ENCODE measurements around the gene MFSD12.

MFSD12 gene

DNA sequence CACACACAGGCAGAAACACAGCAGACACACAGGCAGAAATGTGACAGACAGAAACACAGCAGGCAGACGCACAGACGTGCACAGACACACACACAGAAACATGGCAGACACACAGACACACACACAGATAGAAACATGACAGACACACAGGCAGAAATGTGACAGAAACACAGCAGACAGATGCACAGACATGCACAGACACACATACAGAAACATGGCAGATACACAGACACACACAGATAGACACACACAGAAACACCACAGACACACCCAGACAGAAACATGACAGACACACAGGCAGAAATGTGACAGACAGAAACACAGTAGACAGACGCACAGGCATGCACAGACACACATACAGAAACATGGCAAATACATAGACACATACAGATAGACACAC is 48.0 kb upstream of the MFSD12 start:
- Histone ChIP-seq H3K4me2 (ENCODE audit: low read length) (no peak overlapping the region), H3K27ac (ENCODE audit: low read depth, low read length) (no peak overlapping the region), H4K91ac (ENCODE audit: low read depth, low read length) (no peak overlapping the region), H2AK5ac (ENCODE audit: low read length) (no peak overlapping the region), H3K18ac (ENCODE audit: low read length) (no peak overlapping the region), H3K4me3 (ENCODE audit: low read depth, low read length) (peak overlapping the region; percentile 42), H3K79me1 (ENCODE audit: low read length) (peaks cover 2% of the 10 kb centered on the region), H2BK120ac (ENCODE audit: insufficient read depth, low read length, poor library complexity) (no peak overlapping the region), H3K36me3 (ENCODE audit: control insufficient read depth in 1 of 2, insufficient read depth in 2 of 2, low read length in 2 of 2) (peaks cover 3 to 4% of the 10 kb centered on the region in 2 experiments), H4K8ac (ENCODE audit: low read depth, low read length) (no peak overlapping the region), H3K27me3 (ENCODE audit: insufficient read depth, low read length) (no peaks in the 10 kb centered on the region), H3K79me2 (ENCODE audit: control insufficient read depth, insufficient read depth, low read length, poor library complexity) (no peaks in the 10 kb centered on the region), H2AFZ (ENCODE audit: insufficient read depth, low read length, poor library complexity) (no peak overlapping the region), H3K23ac (ENCODE audit: low read length) (no peak overlapping the region), H3K9ac (ENCODE audit: low read length) (no peak overlapping the region), H3K4ac (ENCODE audit: low read depth, low read length) (no peak overlapping the region), H2BK12ac (ENCODE audit: low read length) (no peak overlapping the region), H3K14ac (ENCODE audit: low read length) (no peak overlapping the region), H4K12ac (ENCODE audit: low read depth, low read length) (no peak overlapping the region), H3K4me1 (ENCODE audit: control insufficient read depth in 1 of 2, insufficient read depth in 2 of 2, low read length in 2 of 2) (peaks cover 13 to 14% of the 10 kb centered on the region in 2 experiments), H3K9me3 (ENCODE audit: insufficient read depth, low read depth, low read length) (peaks cover 8% of the 10 kb centered on the region), H2BK5ac (ENCODE audit: low read depth, low read length, poor library complexity) (no peak overlapping the region)
- WGBS (ENCODE audit: extremely low coverage, insufficient coverage, insufficient read length) = no CpG with 5 or more reads among the region's 3 CpGs
- DNase-seq = no peak

GRCh38 chr19:3604987-3605343 is 47.6 kb upstream of the MFSD12 start:
- no peak overlapping the region for H4K8ac ChIP-seq (ENCODE audit: low read depth, low read length)
- WGBS (ENCODE audit: extremely low coverage, insufficient coverage, insufficient read length) = no CpG with 5 or more reads among the region's 11 CpGs
- H3K79me2 ChIP-seq (ENCODE audit: control insufficient read depth, insufficient read depth, low read length, poor library complexity) = no peaks in the 10 kb centered on the region
- H4K91ac ChIP-seq (ENCODE audit: low read depth, low read length) = no peak overlapping the region
- no peak overlapping the region for H3K27ac ChIP-seq (ENCODE audit: low read depth, low read length)
- H3K4me3 ChIP-seq (ENCODE audit: low read depth, low read length) = peak overlapping the region; percentile 42
- H3K27me3 ChIP-seq (ENCODE audit: insufficient read depth, low read length) = no peaks in the 10 kb centered on the region
- peaks cover 7% of the 10 kb centered on the region for H3K9me3 ChIP-seq (ENCODE audit: insufficient read depth, low read depth, low read length)
- no peak overlapping the region for H4K12ac ChIP-seq (ENCODE audit: low read depth, low read length)
- H3K18ac ChIP-seq (ENCODE audit: low read length) = no peak overlapping the region
- no peak overlapping the region for H3K4ac ChIP-seq (ENCODE audit: low read depth, low read length)
- no peak overlapping the region for H3K9ac ChIP-seq (ENCODE audit: low read length)
- no peak overlapping the region for H2BK12ac ChIP-seq (ENCODE audit: low read length)
- H3K4me2 ChIP-seq (ENCODE audit: low read length) = no peak overlapping the region
- no peaks in the 10 kb centered on the region for H3K36me3 ChIP-seq (ENCODE audit: control insufficient read depth in 1 of 2, insufficient read depth in 2 of 2, low read length in 2 of 2)
- no peak overlapping the region for H2BK5ac ChIP-seq (ENCODE audit: low read depth, low read length, poor library complexity)
- H3K79me1 ChIP-seq (ENCODE audit: low read length) = peaks cover 2% of the 10 kb centered on the region
- H3K23ac ChIP-seq (ENCODE audit: low read length) = no peak overlapping the region
- no peak overlapping the region for H2AFZ ChIP-seq (ENCODE audit: insufficient read depth, low read length, poor library complexity)
- H2AK5ac ChIP-seq (ENCODE audit: low read length) = no peak overlapping the region
- DNase-seq = no peak
- H3K14ac ChIP-seq (ENCODE audit: low read length) = no peak overlapping the region
- H2BK120ac ChIP-seq (ENCODE audit: insufficient read depth, low read length, poor library complexity) = no peak overlapping the region
- H3K4me1 ChIP-seq (ENCODE audit: control insufficient read depth in 1 of 2, insufficient read depth in 2 of 2, low read length in 2 of 2) = peaks cover 13 to 14% of the 10 kb centered on the region in 2 experiments

GRCh38 chr19:3604227-3604986 is 47.0 kb upstream of the MFSD12 start:
- Histone ChIP-seq H3K4ac (ENCODE audit: low read depth, low read length) (no peak overlapping the region), H3K4me2 (ENCODE audit: low read length) (no peak overlapping the region), H3K14ac (ENCODE audit: low read length) (no peak overlapping the region), H3K4me1 (ENCODE audit: control insufficient read depth in 1 of 2, insufficient read depth in 2 of 2, low read length in 2 of 2) (peaks cover 13 to 14% of the 10 kb centered on the region in 2 experiments), H3K36me3 (ENCODE audit: control insufficient read depth in 1 of 2, insufficient read depth in 2 of 2, low read length in 2 of 2) (no peaks in the 10 kb centered on the region), H4K8ac (ENCODE audit: low read depth, low read length) (no peak overlapping the region), H3K23ac (ENCODE audit: low read length) (no peak overlapping the region), H3K18ac (ENCODE audit: low read length) (no peak overlapping the region), H3K4me3 (ENCODE audit: low read depth, low read length) (no peak overlapping the region), H2BK5ac (ENCODE audit: low read depth, low read length, poor library complexity) (no peak overlapping the region), H4K12ac (ENCODE audit: low read depth, low read length) (no peak overlapping the region), H2BK12ac (ENCODE audit: low read length) (no peak overlapping the region), H3K79me2 (ENCODE audit: control insufficient read depth, insufficient read depth, low read length, poor library complexity) (no peaks in the 10 kb centered on the region), H3K9me3 (ENCODE audit: insufficient read depth, low read depth, low read length) (peaks cover 6% of the 10 kb centered on the region), H3K27me3 (ENCODE audit: insufficient read depth, low read length) (no peaks in the 10 kb centered on the region), H2BK120ac (ENCODE audit: insufficient read depth, low read length, poor library complexity) (no peak overlapping the region), H3K79me1 (ENCODE audit: low read length) (peaks cover 2% of the 10 kb centered on the region), H4K91ac (ENCODE audit: low read depth, low read length) (no peak overlapping the region), H2AFZ (ENCODE audit: insufficient read depth, low read length, poor library complexity) (no peak overlapping the region), H2AK5ac (ENCODE audit: low read length) (no peak overlapping the region), H3K9ac (ENCODE audit: low read length) (no peak overlapping the region), H3K27ac (ENCODE audit: low read depth, low read length) (no peak overlapping the region)
- no peak for DNase-seq
- WGBS (ENCODE audit: extremely low coverage, insufficient coverage, insufficient read length) = no CpG with 5 or more reads among the region's 27 CpGs

- Histone ChIP-seq H3K79me1 (ENCODE audit: low read length) (peaks cover 2% of the 10 kb centered on the region), H3K4ac (ENCODE audit: low read depth, low read length) (no peak overlapping the region)
- DNase-seq = peak; percentile 51 to 64
Measured at GRCh38 chr19:3603121-3603811, 45.9 kb upstream of the MFSD12 start.

More at GRCh38 chr19:3603121-3603811, 45.9 kb upstream of the MFSD12 start:
- Histone ChIP-seq H2BK5ac (ENCODE audit: low read depth, low read length, poor library complexity) (no peak overlapping the region), H3K79me2 (ENCODE audit: control insufficient read depth, insufficient read depth, low read length, poor library complexity) (no peaks in the 10 kb centered on the region), H3K9ac (ENCODE audit: low read length) (no peak overlapping the region), H3K36me3 (ENCODE audit: control insufficient read depth in 1 of 2, insufficient read depth in 2 of 2, low read length in 2 of 2) (no peaks in the 10 kb centered on the region), H4K91ac (ENCODE audit: low read depth, low read length) (peak overlapping the region; percentile 11), H2BK120ac (ENCODE audit: insufficient read depth, low read length, poor library complexity) (no peak overlapping the region), H3K9me3 (ENCODE audit: insufficient read depth, low read depth, low read length) (peaks cover 6% of the 10 kb centered on the region), H3K4me3 (ENCODE audit: low read depth, low read length) (no peak overlapping the region), H2AFZ (ENCODE audit: insufficient read depth, low read length, poor library complexity) (no peak overlapping the region), H4K8ac (ENCODE audit: low read depth, low read length) (no peak overlapping the region), H3K4me1 (ENCODE audit: control insufficient read depth in 1 of 2, insufficient read depth in 2 of 2, low read length in 2 of 2) (peaks cover 13 to 14% of the 10 kb centered on the region in 2 experiments), H3K4me2 (ENCODE audit: low read length) (no peak overlapping the region), H2AK5ac (ENCODE audit: low read length) (no peak overlapping the region), H3K27me3 (ENCODE audit: insufficient read depth, low read length) (no peaks in the 10 kb centered on the region), H3K18ac (ENCODE audit: low read length) (no peak overlapping the region), H3K23ac (ENCODE audit: low read length) (no peak overlapping the region), H4K12ac (ENCODE audit: low read depth, low read length) (no peak overlapping the region), H3K27ac (ENCODE audit: low read depth, low read length) (no peak overlapping the region), H3K14ac (ENCODE audit: low read length) (no peak overlapping the region), H2BK12ac (ENCODE audit: low read length) (no peak overlapping the region)
- no CpG with 5 or more reads among the region's 23 CpGs for WGBS (ENCODE audit: extremely low coverage, insufficient coverage, insufficient read length)

Data from trophoblast cell (in vitro differentiated cells and primary cell).